Measurements from ENCODE around the gene ASB16. TPM values are rescaled to one million over a fixed set of nuclear protein-coding genes. Genes with fewer than 3 reads are reported as not detected.

The ASB16 gene
- total RNA-seq, 2 experiments from 2014 or later = 0.30 to 0.44 TPM

GRCh38 chr17:44199553-44200477, 29.3 kb downstream of the ASB16 start, which contains the start of gene ATXN7L3:
Gene ATXN7L3 (minus strand): TSS chr17:44199884. CDS start chr17:44198070, 1,814 bp downstream.
- TF ChIP-seq EZH2phosphoT487 (IDR thresholded peaks at IDR 0.05; ENCODE audit: borderline replicate concordance, low read depth, low read length) = no peak
- TF ChIP-seq CTCF (conservative IDR thresholded peaks at IDR 0.05; ENCODE audit: low read length) = no peak
- intact Hi-C loops (cut with micrococcal nuclease; ENCODE audit: unreplicated experiment) = loop anchor here (1.0 kb wide), 3 partner anchors 20 to 145 kb away; partner anchors contain the start of gene GRN
- peak within 1 kb of the TSS; percentile 99 for H3K4me2 ChIP-seq (ENCODE audit: low read length)
- no peaks in the 10 kb centered on the region for H3K9me2 ChIP-seq (ENCODE audit: insufficient read depth, low read length)
- ChIA-PET POLR2A (interaction anchor here (0.6 to 0.7 kb wide), 5 partner anchors 17 to 276 kb away, joined by 3 to 4 read pairs (median 3); no protein-coding TSS in a partner anchor), CTCF (ENCODE audit: unreplicated experiment) (interaction anchor here (0.7 kb wide), 1 partner anchor 11 kb away, joined by 3 read pairs; no protein-coding TSS in a partner anchor)
- BruUV-seq (replicated peaks) = no TSS peak
- peak within 1 kb of the TSS; percentile 43; the same call in 1 of the 2 replicates for H2AFZ ChIP-seq (ENCODE audit: low read length)
- H3K4me3 ChIP-seq (ENCODE audit: low read depth, low read length, poor library complexity, severe bottlenecking) = peak within 1 kb of the TSS; percentile 85
- DNase-seq (ENCODE audit: low spot score) = peak; percentile 99
- no peaks in the 10 kb centered on the region for H4K20me1 ChIP-seq (ENCODE audit: insufficient read depth, low read length)
- no peaks in the 10 kb centered on the region for H3K9me3 ChIP-seq (ENCODE audit: low read length)
- H3K79me2 ChIP-seq (ENCODE audit: insufficient read depth, low read depth, low read length) = peaks cover 26% of the 10 kb centered on the region
- H3K4me1 ChIP-seq (ENCODE audit: insufficient read depth, low read length, poor library complexity, severe bottlenecking) = peaks cover 52% of the 10 kb centered on the region
- peak within 1 kb of the TSS; percentile 96 for H3K27ac ChIP-seq (ENCODE audit: low read depth, low read length, poor library complexity, severe bottlenecking)
- H3K36me3 ChIP-seq (ENCODE audit: insufficient read depth, low read length) = peaks cover 30% of the 10 kb centered on the region

GRCh38 chr17:44200478-44201155, 30.1 kb downstream of the ASB16 start:
- Histone ChIP-seq H3K27ac (ENCODE audit: low read depth, low read length, poor library complexity, severe bottlenecking) (peak overlapping the region; percentile 96), H3K4me3 (ENCODE audit: low read depth, low read length, poor library complexity, severe bottlenecking) (peak overlapping the region; percentile 85), H3K9me2 (ENCODE audit: insufficient read depth, low read length) (no peaks in the 10 kb centered on the region), H2AFZ (ENCODE audit: low read length) (peak overlapping the region; percentile 43; the same call in 1 of the 2 replicates), H3K4me1 (ENCODE audit: insufficient read depth, low read length, poor library complexity, severe bottlenecking) (peaks cover 52% of the 10 kb centered on the region), H4K20me1 (ENCODE audit: insufficient read depth, low read length) (no peaks in the 10 kb centered on the region), H3K79me2 (ENCODE audit: insufficient read depth, low read depth, low read length) (peaks cover 26% of the 10 kb centered on the region), H3K4me2 (ENCODE audit: low read length) (peak overlapping the region; percentile 99), H3K9me3 (ENCODE audit: low read length) (no peaks in the 10 kb centered on the region), H3K36me3 (ENCODE audit: insufficient read depth, low read length) (peaks cover 25% of the 10 kb centered on the region)
- ChIA-PET POLR2A (interaction anchor here (0.6 to 2.2 kb wide), 4 partner anchors 10 to 21 kb away, joined by 3 to 7 read pairs (median 5); no protein-coding TSS in a partner anchor), CTCF (ENCODE audit: unreplicated experiment) (interaction anchor here (1.0 kb wide), 1 partner anchor 16 kb away, joined by 4 read pairs; no protein-coding TSS in a partner anchor)
- peak; percentile 76 for DNase-seq (ENCODE audit: low spot score)
- TF ChIP-seq CTCF (conservative IDR thresholded peaks at IDR 0.05; ENCODE audit: low read length) (no peak), EZH2phosphoT487 (IDR thresholded peaks at IDR 0.05; ENCODE audit: borderline replicate concordance, low read depth, low read length) (no peak)
- intact Hi-C loops (cut with micrococcal nuclease; ENCODE audit: unreplicated experiment) = loop anchor here (1.0 kb wide), 3 partner anchors 20 to 145 kb away; partner anchors contain the start of gene GRN
- TSS peak; percentile 95 for BruUV-seq (replicated peaks)
